ENCODE data around the gene TMEM62.

Gene TMEM62

GRCh38 chr15:43218908-43219706 is 85.7 kb downstream of the TMEM62 start:
- Histone ChIP-seq H3K9ac (ENCODE audit: low read depth, low read length, poor library complexity, severe bottlenecking) (no peak overlapping the region), H3K4me3 (ENCODE audit: low read length, poor library complexity, severe bottlenecking) (no peak overlapping the region), H2AFZ (ENCODE audit: low read length) (no peak overlapping the region), H3K4me1 (ENCODE audit: insufficient read depth, low read length, poor library complexity, severe bottlenecking) (peaks cover 18% of the 10 kb centered on the region), H4K20me1 (ENCODE audit: insufficient read depth, low read length, poor library complexity, severe bottlenecking) (no peaks in the 10 kb centered on the region), H3K36me3 (ENCODE audit: insufficient read depth, low read length) (no peaks in the 10 kb centered on the region), H3K27me3 (ENCODE audit: insufficient read depth, low read length, poor library complexity, severe bottlenecking) (no peaks in the 10 kb centered on the region), H3F3A (ENCODE audit: low read depth) (no peaks in the 10 kb centered on the region), H3K9me3 (ENCODE audit: insufficient read depth, low read depth, low read length) (no peaks in the 10 kb centered on the region), H3K79me2 (ENCODE audit: insufficient read depth, low read length) (no peaks in the 10 kb centered on the region), H3K4me2 (ENCODE audit: low read depth, low read length, poor library complexity, severe bottlenecking) (no peak overlapping the region), H3K9me2 (replicated peaks; ENCODE audit: low read depth, low read length) (no peaks in the 10 kb centered on the region)
- peak; percentile 40; the same call in 1 of the 2 replicates for TF ChIP-seq CTCF (conservative IDR thresholded peaks at IDR 0.05; ENCODE audit: low read length)
- TF ChIP-seq EZH2phosphoT487 (IDR thresholded peaks at IDR 0.05; ENCODE audit: borderline replicate concordance) = no peak

GRCh38 chr15:43219929-43220928 is 86.8 kb downstream of the TMEM62 start:
- H3K36me3 ChIP-seq (ENCODE audit: insufficient read depth, low read length) = no peaks in the 10 kb centered on the region
- peaks cover 18% of the 10 kb centered on the region for H3K4me1 ChIP-seq (ENCODE audit: insufficient read depth, low read length, poor library complexity, severe bottlenecking)
- H3K4me2 ChIP-seq (ENCODE audit: low read depth, low read length, poor library complexity, severe bottlenecking) = no peak overlapping the region
- H3K79me2 ChIP-seq (ENCODE audit: insufficient read depth, low read length) = no peaks in the 10 kb centered on the region
- no peaks in the 10 kb centered on the region for H3K9me3 ChIP-seq (ENCODE audit: insufficient read depth, low read depth, low read length)
- no peaks in the 10 kb centered on the region for H3F3A ChIP-seq (ENCODE audit: low read depth)
- H3K4me3 ChIP-seq (ENCODE audit: low read length, poor library complexity, severe bottlenecking) = no peak overlapping the region
- H4K20me1 ChIP-seq (ENCODE audit: insufficient read depth, low read length, poor library complexity, severe bottlenecking) = no peaks in the 10 kb centered on the region
- TF ChIP-seq EZH2phosphoT487 (IDR thresholded peaks at IDR 0.05; ENCODE audit: borderline replicate concordance) (no peak), CTCF (conservative IDR thresholded peaks at IDR 0.05; ENCODE audit: low read length) (no peak)
- H2AFZ ChIP-seq (ENCODE audit: low read length) = no peak overlapping the region
- H3K27me3 ChIP-seq (ENCODE audit: insufficient read depth, low read length, poor library complexity, severe bottlenecking) = no peaks in the 10 kb centered on the region
- H3K9ac ChIP-seq (ENCODE audit: low read depth, low read length, poor library complexity, severe bottlenecking) = no peak overlapping the region
- H3K9me2 ChIP-seq (replicated peaks; ENCODE audit: low read depth, low read length) = no peaks in the 10 kb centered on the region

GRCh38 chr15:43220991-43221403 is 87.6 kb downstream of the TMEM62 start, which contains the start of gene EPB42:
EPB42 (minus strand) TSS chr15:43221018; CDS start chr15:43220825, 193 bp downstream.
- no peaks in the 10 kb centered on the region for H3F3A ChIP-seq (ENCODE audit: low read depth)
- H3K9me3 ChIP-seq (ENCODE audit: insufficient read depth, low read depth, low read length) = no peaks in the 10 kb centered on the region
- H3K79me2 ChIP-seq (ENCODE audit: insufficient read depth, low read length) = no peaks in the 10 kb centered on the region
- no peaks in the 10 kb centered on the region for H3K27me3 ChIP-seq (ENCODE audit: insufficient read depth, low read length, poor library complexity, severe bottlenecking)
- no peaks in the 10 kb centered on the region for H3K36me3 ChIP-seq (ENCODE audit: insufficient read depth, low read length)
- H2AFZ ChIP-seq (ENCODE audit: low read length) = no peak within 1 kb of the TSS
- H3K9ac ChIP-seq (ENCODE audit: low read depth, low read length, poor library complexity, severe bottlenecking) = no peak within 1 kb of the TSS
- no peaks in the 10 kb centered on the region for H3K9me2 ChIP-seq (replicated peaks; ENCODE audit: low read depth, low read length)
- H3K4me1 ChIP-seq (ENCODE audit: insufficient read depth, low read length, poor library complexity, severe bottlenecking) = peaks cover 18% of the 10 kb centered on the region
- TF ChIP-seq CTCF (conservative IDR thresholded peaks at IDR 0.05; ENCODE audit: low read length) (no peak), EZH2phosphoT487 (IDR thresholded peaks at IDR 0.05; ENCODE audit: borderline replicate concordance) (no peak)
- H3K4me2 ChIP-seq (ENCODE audit: low read depth, low read length, poor library complexity, severe bottlenecking) = no peak within 1 kb of the TSS
- H4K20me1 ChIP-seq (ENCODE audit: insufficient read depth, low read length, poor library complexity, severe bottlenecking) = no peaks in the 10 kb centered on the region
- H3K4me3 ChIP-seq (ENCODE audit: low read length, poor library complexity, severe bottlenecking) = no peak within 1 kb of the TSS
